ENCODE data around the gene NDUFC2. TPM values are rescaled to one million over a fixed set of nuclear protein-coding genes. Genes with fewer than 3 reads are reported as not detected.

NDUFC2 gene
- total and polyA plus RNA-seq, 2 of the 8 experiments (the other 6 are each of a cell fraction or from before 2014, with no cell fraction given): 216 to 356 TPM

GRCh38 chr11:78030429-78031325 is 49.0 kb downstream of the NDUFC2 start:
- no peak overlapping the region for H3K56ac ChIP-seq (replicated peaks; ENCODE audit: insufficient read length, low read depth, low read length)
- no peak overlapping the region for H3K23ac ChIP-seq (ENCODE audit: insufficient read length)
- ChIA-PET CTCF (ENCODE audit: partially characterized antibody) (interaction anchor here (0.6 to 9.0 kb wide), 5 partner anchors 10 to 89 kb away, joined by 3 to 92 read pairs (median 3); no protein-coding TSS in a partner anchor), POLR2A (ENCODE audit: partially characterized antibody) (interaction anchor here (1.2 kb wide), 1 partner anchor 50 kb away, joined by 3 read pairs; no protein-coding TSS in a partner anchor)
- H2BK15ac ChIP-seq (ENCODE audit: low read length): no peak overlapping the region
- H4K5ac ChIP-seq (ENCODE audit: insufficient read length, low read depth, low read length): no peak overlapping the region
- H2BK20ac ChIP-seq (ENCODE audit: low read length): peak overlapping the region; percentile 21; the same call in 1 of the 2 replicates
- H3K23me2 ChIP-seq (ENCODE audit: low read depth, low read length): no peaks in the 10 kb centered on the region
- H4K20me1 ChIP-seq (replicated peaks in 1 of 2; ENCODE audit: control insufficient read depth in 1 of 2, insufficient read depth in 2 of 2, low read length in 2 of 2): no peaks in the 10 kb centered on the region
- H3K4me1 ChIP-seq (replicated peaks in 1 of 4; ENCODE audit: control insufficient read depth in 3 of 4, insufficient read depth in 4 of 4, low read length in 3 of 4): peaks cover 0 to 6% (median 0%) of the 10 kb centered on the region in 4 experiments; a peak in 1 of 7 replicates
- H4K91ac ChIP-seq (replicated peaks; ENCODE audit: insufficient read length, low read length): no peak overlapping the region
- peak overlapping the region; percentile 72 for H2AFZ ChIP-seq (ENCODE audit: low read length)
- H3K4me2 ChIP-seq (ENCODE audit: insufficient read depth in 1 of 2, low read depth in 2 of 2, low read length in 2 of 2): no peak overlapping the region
- H3K4ac ChIP-seq (replicated peaks; ENCODE audit: insufficient read length, low read depth, low read length): no peak overlapping the region
- no peaks in the 10 kb centered on the region for H3K79me2 ChIP-seq (ENCODE audit: control insufficient read depth in 1 of 2, insufficient read depth in 2 of 2, low read length in 2 of 2)
- WGBS, 2 experiments (ENCODE audit: extremely low coverage in 1 of 2, insufficient coverage in 1 of 2, insufficient read length in 1 of 2, insufficient replicate concordance in 2 of 2, low coverage in 1 of 2, low lambda C conversion rate in 2 of 2, missing lambda C conversion rate in 1 of 2): 83% methylated on average over 7 of the region's 7 CpGs; no CpG with 5 or more reads in 1 of the 2 experiments
- no peak overlapping the region for H2AK5ac ChIP-seq (ENCODE audit: low read depth, low read length)
- no peak for FAIRE-seq
- no peak overlapping the region for H3K14ac ChIP-seq (ENCODE audit: insufficient read length)
- H3K18ac ChIP-seq (ENCODE audit: extremely low read depth, low read length): no peak overlapping the region; the same call in 1 of the 2 replicates
- H3K27me3 ChIP-seq (replicated peaks in 1 of 4; ENCODE audit: control insufficient read depth in 3 of 4, extremely low read depth in 1 of 4, insufficient read depth in 3 of 4, low read length in 3 of 4): no peaks in the 10 kb centered on the region
- H3K9ac ChIP-seq (replicated peaks in 1 of 4; ENCODE audit: extremely low read depth in 1 of 4, low read depth in 3 of 4, low read length in 3 of 4): no peak overlapping the region
- H3K9me3 ChIP-seq (ENCODE audit: insufficient read depth in 2 of 2, low read depth in 1 of 2, low read length in 1 of 2): no peaks in the 10 kb centered on the region
- H3K27ac ChIP-seq (ENCODE audit: low read depth, low read length): no peak overlapping the region
- H3K4me3 ChIP-seq (ENCODE audit: extremely low read depth in 1 of 4, insufficient read depth in 2 of 4, low read depth in 3 of 4, low read length in 4 of 4): no peak overlapping the region
- no peak overlapping the region for H2BK5ac ChIP-seq (ENCODE audit: low read depth, low read length)
- H2BK12ac ChIP-seq (ENCODE audit: low read depth, low read length): no peak overlapping the region
- no peaks in the 10 kb centered on the region for H3K79me1 ChIP-seq (ENCODE audit: low read depth, low read length)
- no peak overlapping the region for H2BK120ac ChIP-seq (replicated peaks; ENCODE audit: low read depth, low read length)
- no peaks in the 10 kb centered on the region for H3K36me3 ChIP-seq (ENCODE audit: control insufficient read depth in 2 of 4, insufficient read depth in 4 of 4, low read length in 3 of 4)
- no peak for DNase-seq (ENCODE audit: low read depth in 1 of 2, low spot score in 2 of 2)
- no peak overlapping the region for H4K8ac ChIP-seq (ENCODE audit: extremely low read depth, insufficient read depth, low read length)
- TF ChIP-seq CHD1 (IDR thresholded peaks at IDR 0.05; ENCODE audit: low read depth, low read length): no peak
- TF ChIP-seq POLR2AphosphoS5 (IDR thresholded peaks at IDR 0.05; ENCODE audit: low read depth, low read length): no peak
- no peak for TF ChIP-seq ASH2L (IDR thresholded peaks at IDR 0.05; ENCODE audit: low read length)
- TF ChIP-seq RAD21 (IDR thresholded peaks at IDR 0.05 in 1 of 2, conservative IDR thresholded peaks at IDR 0.05 in 1 of 2; ENCODE audit: low read depth in 2 of 2, low read length in 2 of 2): no peak
- TF ChIP-seq MAFK (IDR thresholded peaks at IDR 0.05; ENCODE audit: low read depth, low read length): no peak
- TF ChIP-seq CTBP2 (IDR thresholded peaks at IDR 0.05; ENCODE audit: borderline replicate concordance, insufficient read depth, insufficient read length, low read length): no peak

All from H1 (cell line).